Measurements from ENCODE around the gene ABCA3. TPM values are rescaled to one million over a fixed set of nuclear protein-coding genes. Genes with fewer than 3 reads are reported as not detected.
A peak's percentile ranks its signal among the peaks of the same experiment; 100 is the strongest.

The ABCA3 gene
- total RNA-seq (2021) = 6.2 and 8.0 TPM in 2 replicates
- Bru-seq, nascent RNA = percentile 26 among the genes with signal in this experiment
- BruChase-seq, experiment 1, labeled RNA remaining after a 2-hour chase = percentile 30 among the genes with signal in this experiment
- BruChase-seq, experiment 2, labeled RNA remaining after a 6-hour chase = percentile 35 among the genes with signal in this experiment
- long read RNA-seq, full-length matches to known transcripts = 1 of 18 reads
- long read RNA-seq, partial matches to known transcripts = 12 of 18 reads
- long read RNA-seq, other reads (novel, unspliced or antisense) = 5 of 18 reads

GRCh38 chr16:2340564-2341455 is at the start of gene ABCA3:
Gene ABCA3 (minus strand): TSS chr16:2340728. CDS start chr16:2326466, 14,262 bp downstream.
- Histone ChIP-seq H3K4me3 (peak within 1 kb of the TSS; percentile 79), H3K4me2 (peak within 1 kb of the TSS; percentile 97), H3F3A (ENCODE audit: insufficient read depth, low read depth) (peaks cover 7% of the 10 kb centered on the region; the same call in 1 of the 2 replicates), H3K9me2 (ENCODE audit: insufficient read depth) (no peaks in the 10 kb centered on the region), H2AFZ (peak within 1 kb of the TSS; percentile 86), H3K27ac (no peak within 1 kb of the TSS), H4K20me1 (ENCODE audit: insufficient read depth) (no peaks in the 10 kb centered on the region), H3K36me3 (ENCODE audit: low read depth) (no peaks in the 10 kb centered on the region), H3K79me2 (ENCODE audit: low read depth) (no peaks in the 10 kb centered on the region), H3K27me3 (ENCODE audit: insufficient read depth, low read depth) (peaks cover 10% of the 10 kb centered on the region; the same call in 1 of the 2 replicates), H3K9me3 (ENCODE audit: insufficient read depth, low read depth) (no peaks in the 10 kb centered on the region; the same call in 1 of the 2 replicates), H3K4me1 (replicated peaks; ENCODE audit: insufficient read depth) (peaks cover 7% of the 10 kb centered on the region; the same call in 1 of the 2 replicates)
- no TSS peak for BruUV-seq (replicated peaks)
- CTCF ChIA-PET = interaction anchor here (0.6 to 0.7 kb wide), 2 partner anchors 68 to 86 kb away, joined by 4 read pairs; no protein-coding TSS in a partner anchor
- DNase-seq = peak; percentile 76 to 100
- POLR2A ChIA-PET (ENCODE audit: unreplicated experiment) = no interaction called here
- TF ChIP-seq EZH2 (IDR thresholded peaks at IDR 0.05; ENCODE audit: low read depth) = no peak
- TF ChIP-seq, protein P1, sequence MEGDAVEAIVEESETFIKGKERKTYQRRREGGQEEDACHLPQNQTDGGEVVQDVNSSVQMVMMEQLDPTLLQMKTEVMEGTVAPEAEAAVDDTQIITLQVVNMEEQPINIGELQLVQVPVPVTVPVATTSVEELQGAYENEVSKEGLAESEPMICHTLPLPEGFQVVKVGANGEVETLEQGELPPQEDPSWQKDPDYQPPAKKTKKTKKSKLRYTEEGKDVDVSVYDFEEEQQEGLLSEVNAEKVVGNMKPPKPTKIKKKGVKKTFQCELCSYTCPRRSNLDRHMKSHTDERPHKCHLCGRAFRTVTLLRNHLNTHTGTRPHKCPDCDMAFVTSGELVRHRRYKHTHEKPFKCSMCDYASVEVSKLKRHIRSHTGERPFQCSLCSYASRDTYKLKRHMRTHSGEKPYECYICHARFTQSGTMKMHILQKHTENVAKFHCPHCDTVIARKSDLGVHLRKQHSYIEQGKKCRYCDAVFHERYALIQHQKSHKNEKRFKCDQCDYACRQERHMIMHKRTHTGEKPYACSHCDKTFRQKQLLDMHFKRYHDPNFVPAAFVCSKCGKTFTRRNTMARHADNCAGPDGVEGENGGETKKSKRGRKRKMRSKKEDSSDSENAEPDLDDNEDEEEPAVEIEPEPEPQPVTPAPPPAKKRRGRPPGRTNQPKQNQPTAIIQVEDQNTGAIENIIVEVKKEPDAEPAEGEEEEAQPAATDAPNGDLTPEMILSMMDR (conservative IDR thresholded peaks at IDR 0.05) = peak; percentile 93
- intact Hi-C loops (cut with micrococcal nuclease; ENCODE audit: unreplicated experiment) = loop anchor here (2.0 kb wide), 1 partner anchor 88 kb away; the partner anchor contains the start of gene CCNF

GRCh38 chr16:2388875-2389433 is 48.4 kb upstream of the ABCA3 start:
- H3K4me3 ChIP-seq = no peak overlapping the region
- no peaks in the 10 kb centered on the region for H3K36me3 ChIP-seq (ENCODE audit: low read depth)
- H3K9me2 ChIP-seq (ENCODE audit: insufficient read depth) = no peaks in the 10 kb centered on the region
- no peaks in the 10 kb centered on the region for H3K4me1 ChIP-seq (replicated peaks; ENCODE audit: insufficient read depth)
- H3K79me2 ChIP-seq (ENCODE audit: low read depth) = no peaks in the 10 kb centered on the region
- H3K27me3 ChIP-seq (ENCODE audit: insufficient read depth, low read depth) = no peaks in the 10 kb centered on the region
- no peaks in the 10 kb centered on the region for H3K9me3 ChIP-seq (ENCODE audit: insufficient read depth, low read depth)
- H3K4me2 ChIP-seq = no peak overlapping the region
- no TSS peak for BruUV-seq (replicated peaks)
- no peak for TF ChIP-seq EZH2 (IDR thresholded peaks at IDR 0.05; ENCODE audit: low read depth)
- TF ChIP-seq, protein P1 (conservative IDR thresholded peaks at IDR 0.05) = no peak
- H4K20me1 ChIP-seq (ENCODE audit: insufficient read depth) = no peaks in the 10 kb centered on the region
- no peaks in the 10 kb centered on the region for H3F3A ChIP-seq (ENCODE audit: insufficient read depth, low read depth)
- intact Hi-C loops (cut with micrococcal nuclease; ENCODE audit: unreplicated experiment) = no loop called here
- CTCF ChIA-PET = no interaction called here
- POLR2A ChIA-PET (ENCODE audit: unreplicated experiment) = no interaction called here
- no peak overlapping the region for H2AFZ ChIP-seq
- no peak overlapping the region for H3K27ac ChIP-seq
- DNase-seq = no peak

DNA sequence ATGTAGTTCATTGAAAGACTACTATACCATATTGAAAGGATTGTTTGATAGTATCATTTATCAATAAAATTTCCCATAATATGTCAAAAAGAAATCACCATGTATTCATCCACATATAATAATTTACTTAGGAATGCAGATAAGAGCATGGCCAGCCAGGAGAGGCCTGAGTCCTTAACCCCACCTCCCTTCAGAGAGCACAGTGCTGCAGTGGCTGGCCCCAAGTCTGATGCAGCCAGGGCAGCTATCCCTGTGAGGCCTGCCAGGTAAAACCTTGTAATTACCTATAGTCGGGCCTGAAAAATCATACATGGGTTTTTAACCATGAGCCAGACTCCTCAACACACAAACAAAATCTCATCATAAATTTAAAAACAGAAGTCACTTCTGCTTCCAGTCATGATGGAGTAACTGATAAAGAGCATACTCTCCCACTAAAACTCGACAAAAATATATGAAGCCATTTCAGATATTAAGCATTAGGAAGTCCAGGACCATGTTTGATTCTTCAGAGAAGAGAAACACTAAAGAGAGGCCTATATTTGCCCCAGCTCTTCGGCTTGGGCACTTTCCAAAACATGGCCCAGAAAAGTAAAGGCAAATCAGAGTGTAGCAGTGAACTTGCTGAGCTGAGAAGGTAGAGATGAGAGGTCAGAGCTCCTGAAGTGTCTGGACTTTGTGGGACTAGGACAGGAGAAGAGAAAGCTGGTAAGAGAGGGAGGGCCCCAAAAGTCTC is 47.8 kb upstream of the ABCA3 start:
- H3K9me2 ChIP-seq (ENCODE audit: insufficient read depth) = no peaks in the 10 kb centered on the region
- H3K79me2 ChIP-seq (ENCODE audit: low read depth) = no peaks in the 10 kb centered on the region
- H3K4me1 ChIP-seq (replicated peaks; ENCODE audit: insufficient read depth) = no peaks in the 10 kb centered on the region
- no peaks in the 10 kb centered on the region for H3K36me3 ChIP-seq (ENCODE audit: low read depth)
- intact Hi-C loops (cut with micrococcal nuclease; ENCODE audit: unreplicated experiment) = no loop called here
- ChIA-PET POLR2A (ENCODE audit: unreplicated experiment) (no interaction called here), CTCF (no interaction called here)
- H3F3A ChIP-seq (ENCODE audit: insufficient read depth, low read depth) = no peaks in the 10 kb centered on the region
- no peak overlapping the region for H2AFZ ChIP-seq
- H3K4me3 ChIP-seq = no peak overlapping the region
- TF ChIP-seq EZH2 (IDR thresholded peaks at IDR 0.05; ENCODE audit: low read depth) = no peak
- TF ChIP-seq, protein P1 (conservative IDR thresholded peaks at IDR 0.05) = no peak
- H3K9me3 ChIP-seq (ENCODE audit: insufficient read depth, low read depth) = no peaks in the 10 kb centered on the region
- no peaks in the 10 kb centered on the region for H3K27me3 ChIP-seq (ENCODE audit: insufficient read depth, low read depth)
- H3K4me2 ChIP-seq = no peak overlapping the region
- no peaks in the 10 kb centered on the region for H4K20me1 ChIP-seq (ENCODE audit: insufficient read depth)
- no peak for DNase-seq
- H3K27ac ChIP-seq = no peak overlapping the region
- no TSS peak for BruUV-seq (replicated peaks)
